ENCODE data around the gene BLNK.

Gene BLNK

DNA sequence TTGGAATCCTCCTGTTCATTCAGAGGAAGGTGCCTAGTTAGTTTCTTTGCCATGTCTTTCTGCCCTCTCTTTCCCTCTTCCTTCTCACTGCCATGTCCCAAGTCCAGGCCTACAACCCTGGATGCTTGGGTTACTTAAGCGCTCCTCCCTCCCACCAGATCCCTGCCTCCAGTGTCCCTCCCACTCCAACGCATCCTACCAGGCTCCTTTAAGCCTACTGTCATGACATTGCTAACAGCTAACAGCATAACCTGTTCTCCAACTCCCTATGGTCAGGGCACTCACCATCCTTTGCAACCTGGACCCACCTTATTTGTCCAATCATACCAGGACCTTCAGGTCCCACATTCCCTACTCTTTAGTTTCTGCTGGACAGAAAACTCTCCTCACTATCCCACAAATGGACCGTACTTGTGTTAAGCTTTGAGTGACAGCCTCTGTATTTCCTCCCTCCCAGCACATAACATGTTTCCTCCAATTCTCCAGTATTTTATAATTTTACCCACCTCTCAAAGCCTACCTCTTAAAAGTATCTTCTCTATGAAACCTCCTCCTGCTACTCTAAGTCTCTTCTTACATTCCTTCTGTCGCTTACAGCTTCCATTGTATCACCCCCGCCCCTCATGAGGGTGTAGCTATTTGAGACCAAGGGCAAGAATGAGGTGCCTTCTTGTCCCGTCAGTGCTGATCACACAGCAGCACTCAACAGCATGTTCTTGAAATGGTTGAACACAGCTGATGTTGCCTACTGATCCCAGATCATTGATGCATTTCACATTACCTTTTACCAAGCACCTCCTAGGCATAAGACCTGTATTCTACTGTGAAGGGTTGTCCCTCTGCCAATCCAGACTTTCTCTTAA, 1.7 kb downstream of the BLNK start:
- no peak for TF ChIP-seq CTCF (conservative IDR thresholded peaks at IDR 0.05; ENCODE audit: low read depth, low read length)
- H3K4me3 ChIP-seq (ENCODE audit: low read length), result no peak overlapping the region
- DNase-seq (ENCODE audit: low read depth), result no peak

- no peak for DNase-seq (ENCODE audit: low read depth)
- no peak for TF ChIP-seq CTCF (conservative IDR thresholded peaks at IDR 0.05; ENCODE audit: low read depth, low read length)
- H3K4me3 ChIP-seq (ENCODE audit: low read length), result no peak overlapping the region
Observed at GRCh38 chr10:96268341-96268909, 2.9 kb downstream of the BLNK start.

GRCh38 chr10:96267234-96267705, 4.1 kb downstream of the BLNK start:
- no peak for TF ChIP-seq CTCF (conservative IDR thresholded peaks at IDR 0.05; ENCODE audit: low read depth, low read length)
- no peak for DNase-seq (ENCODE audit: low read depth)
- H3K4me3 ChIP-seq (ENCODE audit: low read length), result no peak overlapping the region

- no peak for DNase-seq (ENCODE audit: low read depth)
- no peak for TF ChIP-seq CTCF (conservative IDR thresholded peaks at IDR 0.05; ENCODE audit: low read depth, low read length)
- no peak overlapping the region for H3K4me3 ChIP-seq (ENCODE audit: low read length)
Observed at GRCh38 chr10:96266118-96266770, 5.1 kb downstream of the BLNK start.

GRCh38 chr10:96264938-96265337, 6.4 kb downstream of the BLNK start:
- TF ChIP-seq CTCF (conservative IDR thresholded peaks at IDR 0.05; ENCODE audit: low read depth, low read length), result no peak
- no peak for DNase-seq (ENCODE audit: low read depth)

GRCh38 chr10:96263669-96264068, 7.7 kb downstream of the BLNK start:
- DNase-seq (ENCODE audit: low read depth), result no peak
- no peak overlapping the region for H3K4me3 ChIP-seq (ENCODE audit: low read length)
- no peak for TF ChIP-seq CTCF (conservative IDR thresholded peaks at IDR 0.05; ENCODE audit: low read depth, low read length)

More at GRCh38 chr10:96264938-96265337, 6.4 kb downstream of the BLNK start:
- H3K4me3 ChIP-seq (ENCODE audit: low read length), result no peak overlapping the region

Data from retinal pigment epithelial cell (primary cell).